ENCODE measurements around the gene RFC2.
A peak's percentile ranks its signal among the peaks of the same experiment; 100 is the strongest.

The RFC2 gene

DNA sequence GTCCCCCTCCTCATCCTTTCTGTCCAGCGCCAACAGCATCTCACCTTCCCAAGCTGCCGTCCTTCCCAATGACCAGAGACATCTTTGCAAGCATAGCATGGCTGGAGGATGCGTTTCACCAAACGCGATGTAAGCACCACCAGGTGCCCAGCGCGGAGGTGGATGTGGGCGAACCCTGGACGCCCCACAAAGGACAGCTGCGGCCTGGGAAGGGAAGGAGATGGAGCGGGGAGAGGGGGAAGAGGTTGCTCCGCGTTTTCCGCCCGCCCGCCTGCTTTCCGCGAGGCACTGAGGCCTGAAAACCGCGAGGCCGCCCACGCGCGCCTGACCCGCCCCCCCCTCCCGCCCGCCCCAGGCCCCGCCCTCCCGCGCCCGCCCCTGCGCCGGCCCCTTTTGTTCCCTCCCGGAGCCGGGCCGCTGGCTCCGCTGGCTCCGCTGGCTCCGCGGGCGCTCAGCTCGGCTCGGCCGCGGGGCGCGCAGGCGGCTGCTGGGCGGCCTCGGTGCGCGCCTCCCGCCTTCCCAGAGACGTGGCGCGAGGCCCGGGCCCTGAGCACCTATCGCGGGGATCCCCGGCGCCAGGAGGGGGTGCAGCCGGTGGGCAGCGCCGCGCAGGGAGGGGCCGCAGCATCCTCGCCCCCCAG, 34.9 kb upstream of the RFC2 start, which contains the start of gene CLIP2:
Gene CLIP2, plus strand, starts transcription at position 390 of the 641 bp plus-strand sequence. CDS start 28,140 bp downstream, outside the sequence.
- H3K36me3 Mint-ChIP-seq = peaks cover 0 to 4% of the 10 kb centered on the region in 2 donors
- ATAC-seq (replicated peaks) = peak; percentile 64 to 67
- no peaks in the 10 kb centered on the region for H3K27me3 Mint-ChIP-seq
- peaks cover 48 to 73% of the 10 kb centered on the region in 2 donors for H3K4me1 Mint-ChIP-seq
- H3K4me3 Mint-ChIP-seq = peak within 1 kb of the TSS; percentile 85 to 89
- DNase-seq = peak; percentile 63
- peak within 1 kb of the TSS; percentile 67 for H3K27ac Mint-ChIP-seq
- no peaks in the 10 kb centered on the region for H3K9me3 Mint-ChIP-seq

DNA sequence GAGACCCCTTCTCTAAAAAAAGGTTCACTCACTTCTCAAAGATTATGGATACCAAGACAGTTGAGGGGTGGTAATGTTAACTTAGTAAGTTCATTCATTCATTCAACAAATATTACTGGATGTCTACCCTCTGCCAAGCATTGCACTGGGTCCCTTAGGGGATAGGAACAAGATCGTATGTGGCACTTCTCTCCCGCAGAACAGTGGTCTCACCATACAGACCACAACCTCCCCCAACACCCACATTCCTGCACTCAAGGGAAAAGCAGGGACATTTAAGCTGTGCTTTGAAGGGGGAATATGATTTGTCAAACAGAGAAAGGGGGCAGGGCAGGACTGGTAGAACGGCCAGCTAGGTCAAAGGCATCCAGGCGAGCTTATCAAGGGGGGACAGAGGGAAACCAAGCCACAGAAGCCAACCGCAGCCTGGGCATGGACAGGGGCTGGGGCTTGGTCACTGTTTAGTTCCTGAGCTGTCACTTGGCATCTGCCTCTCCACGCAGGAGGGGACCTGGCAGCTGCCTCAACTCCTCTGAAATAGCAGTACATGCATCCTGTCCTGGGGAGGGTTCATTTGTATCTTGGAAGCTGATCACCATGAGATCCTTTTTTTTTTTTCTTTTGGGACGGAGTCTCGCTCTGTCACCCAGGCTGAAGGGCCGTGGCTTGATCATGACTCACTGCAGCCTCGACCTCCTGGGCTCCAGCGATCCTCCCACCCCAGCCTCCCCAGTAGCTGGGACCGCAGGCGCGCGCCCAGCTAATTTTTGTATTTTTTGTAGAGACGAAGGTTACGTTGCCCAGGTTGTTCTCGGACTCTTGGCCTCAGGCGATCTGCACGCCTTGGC, 34.1 kb upstream of the RFC2 start:
- no peak for ATAC-seq (replicated peaks)

DNA sequence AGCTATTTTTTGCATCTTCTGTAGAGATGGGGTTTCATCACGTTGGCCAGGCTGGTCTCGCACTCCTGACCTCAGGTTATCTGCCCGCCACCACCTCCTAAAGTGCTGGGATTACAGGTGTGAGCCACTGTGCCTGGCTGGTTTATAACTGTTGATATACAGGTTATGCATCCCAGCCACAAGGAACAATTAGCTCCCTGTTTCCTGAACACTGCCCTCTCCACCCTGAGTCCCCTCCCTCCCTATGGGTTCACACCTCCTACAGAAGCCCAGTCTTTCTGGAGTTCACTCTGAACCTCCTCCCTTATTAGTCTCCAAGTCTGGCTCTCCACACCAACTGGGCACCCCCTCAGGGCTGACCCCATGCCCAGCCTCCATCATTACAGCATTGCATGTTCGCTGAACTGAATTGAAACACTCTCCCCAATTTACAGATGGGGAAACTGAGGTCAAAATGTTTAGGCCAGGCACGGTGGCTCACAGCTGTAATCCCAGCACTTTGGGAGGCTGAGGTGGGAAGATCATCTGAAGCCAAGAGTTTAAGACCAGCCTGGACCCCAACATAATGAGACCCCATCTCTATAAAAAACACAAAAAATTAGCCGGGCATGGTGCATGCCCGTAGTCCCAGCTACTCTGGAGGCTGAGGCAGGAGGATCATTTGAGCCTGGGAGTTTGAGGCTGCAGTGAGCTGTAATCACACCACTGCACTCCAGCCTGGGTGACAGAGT, 33.3 kb upstream of the RFC2 start:
- H3K36me3 Mint-ChIP-seq = peaks cover 0 to 8% of the 10 kb centered on the region in 2 donors
- peaks cover 47 to 72% of the 10 kb centered on the region in 2 donors for H3K4me1 Mint-ChIP-seq
- H3K9me3 Mint-ChIP-seq = no peaks in the 10 kb centered on the region
- H3K4me3 Mint-ChIP-seq = no peak overlapping the region
- peak overlapping the region; percentile 60 for H3K27ac Mint-ChIP-seq
- no peak for ATAC-seq (replicated peaks)
- no peak for DNase-seq
- H3K27me3 Mint-ChIP-seq = no peaks in the 10 kb centered on the region

More for the DNA sequence above, 34.1 kb upstream of the RFC2 start:
- H3K27ac Mint-ChIP-seq = peak overlapping the region; percentile 57
- H3K9me3 Mint-ChIP-seq = no peaks in the 10 kb centered on the region
- peaks cover 50 to 76% of the 10 kb centered on the region in 2 donors for H3K4me1 Mint-ChIP-seq
- peak overlapping the region; percentile 85 to 89 for H3K4me3 Mint-ChIP-seq
- peaks cover 0 to 5% of the 10 kb centered on the region in 2 donors for H3K36me3 Mint-ChIP-seq
- peak; percentile 20 for DNase-seq
- no peaks in the 10 kb centered on the region for H3K27me3 Mint-ChIP-seq

DNA sequence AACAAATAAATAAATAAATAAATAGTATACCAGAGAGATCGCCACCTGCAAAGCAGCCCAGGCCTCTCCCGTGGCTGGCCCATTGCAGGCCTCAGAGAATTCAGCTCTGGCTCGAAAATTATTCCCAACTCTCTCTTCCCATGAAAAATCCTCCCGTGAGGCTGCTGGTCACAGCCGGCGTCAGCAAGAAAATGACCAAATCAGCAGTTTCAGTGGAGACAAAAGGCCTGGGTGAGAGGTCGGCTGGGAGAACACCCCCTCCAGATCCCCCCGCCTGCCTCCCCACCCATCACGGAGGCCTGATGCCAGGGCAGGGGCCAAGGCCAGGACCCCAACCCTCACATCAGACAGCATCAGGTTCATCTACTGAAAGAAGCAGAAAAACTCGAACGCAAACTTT, 31.9 kb upstream of the RFC2 start:
- DNase-seq (no peak), ATAC-seq (replicated peaks) (no peak)
- Mint-ChIP-seq H3K9me3 (no peaks in the 10 kb centered on the region), H3K27ac (no peak overlapping the region), H3K4me3 (no peak overlapping the region), H3K4me1 (peaks cover 43 to 66% of the 10 kb centered on the region in 2 donors), H3K27me3 (no peaks in the 10 kb centered on the region), H3K36me3 (peaks cover 0 to 9% of the 10 kb centered on the region in 2 donors)

DNA sequence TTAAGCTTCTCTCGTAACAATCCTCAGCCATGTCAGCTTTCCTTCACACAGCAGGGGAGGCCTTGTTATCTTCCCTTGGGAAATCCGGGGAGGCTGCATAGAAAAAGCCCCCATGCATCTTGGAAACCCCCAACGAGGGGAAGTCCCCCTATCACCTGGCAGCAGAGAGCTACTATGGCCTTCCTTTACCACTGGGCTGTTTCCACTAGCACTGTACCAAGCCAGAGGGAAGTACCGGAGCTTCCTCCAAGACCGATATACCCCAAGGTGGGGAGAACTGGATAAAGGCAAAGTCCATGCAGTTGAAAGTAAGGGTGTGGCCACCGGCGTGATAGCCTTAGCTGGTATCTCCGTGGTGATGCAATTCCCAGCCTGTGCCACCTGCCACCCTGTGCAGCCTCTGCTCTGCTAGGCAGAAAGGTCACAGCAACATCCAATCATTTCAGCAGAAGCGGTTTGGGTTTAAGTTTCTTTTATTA, 30.6 kb upstream of the RFC2 start:
- Mint-ChIP-seq H3K27ac (peak overlapping the region; percentile 90), H3K9me3 (no peaks in the 10 kb centered on the region), H3K4me1 (peaks cover 42 to 71% of the 10 kb centered on the region in 2 donors), H3K4me3 (peak overlapping the region; percentile 52 to 73), H3K36me3 (peaks cover 0 to 6% of the 10 kb centered on the region in 2 donors), H3K27me3 (no peaks in the 10 kb centered on the region)
- ATAC-seq (replicated peaks) = peak; percentile 72 to 76
- peak; percentile 80 for DNase-seq

DNA sequence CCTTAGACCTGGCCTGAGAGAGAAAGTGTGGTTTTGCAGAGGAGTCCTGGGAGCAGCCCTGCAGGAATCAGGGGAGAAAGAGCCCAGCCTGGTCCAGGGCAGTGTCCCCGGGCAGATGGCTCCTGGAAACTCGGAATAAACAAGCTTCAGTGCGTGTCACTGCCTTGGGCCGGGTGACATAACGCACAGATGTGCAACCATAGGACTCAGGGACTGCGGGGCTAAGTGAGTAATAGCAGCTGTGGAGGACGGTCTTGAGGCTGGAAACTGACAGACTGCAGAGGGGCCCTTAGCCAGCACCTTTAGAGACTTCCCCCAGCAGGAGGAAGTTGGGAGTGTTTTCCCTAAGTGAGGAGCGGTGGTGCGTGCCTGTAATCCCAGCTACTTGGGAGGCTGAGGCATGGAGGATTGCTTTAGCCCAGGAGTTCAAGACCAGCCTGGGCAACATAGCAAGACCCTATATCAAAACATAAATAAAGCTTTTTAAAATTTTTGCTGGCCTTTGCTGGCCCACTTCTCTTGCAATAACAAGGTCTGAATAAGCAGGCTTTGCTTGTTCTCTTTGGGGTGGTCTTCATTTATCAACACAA, 29.8 kb upstream of the RFC2 start:
- no peak for ATAC-seq (replicated peaks)
- H3K4me3 Mint-ChIP-seq = no peak overlapping the region

DNA sequence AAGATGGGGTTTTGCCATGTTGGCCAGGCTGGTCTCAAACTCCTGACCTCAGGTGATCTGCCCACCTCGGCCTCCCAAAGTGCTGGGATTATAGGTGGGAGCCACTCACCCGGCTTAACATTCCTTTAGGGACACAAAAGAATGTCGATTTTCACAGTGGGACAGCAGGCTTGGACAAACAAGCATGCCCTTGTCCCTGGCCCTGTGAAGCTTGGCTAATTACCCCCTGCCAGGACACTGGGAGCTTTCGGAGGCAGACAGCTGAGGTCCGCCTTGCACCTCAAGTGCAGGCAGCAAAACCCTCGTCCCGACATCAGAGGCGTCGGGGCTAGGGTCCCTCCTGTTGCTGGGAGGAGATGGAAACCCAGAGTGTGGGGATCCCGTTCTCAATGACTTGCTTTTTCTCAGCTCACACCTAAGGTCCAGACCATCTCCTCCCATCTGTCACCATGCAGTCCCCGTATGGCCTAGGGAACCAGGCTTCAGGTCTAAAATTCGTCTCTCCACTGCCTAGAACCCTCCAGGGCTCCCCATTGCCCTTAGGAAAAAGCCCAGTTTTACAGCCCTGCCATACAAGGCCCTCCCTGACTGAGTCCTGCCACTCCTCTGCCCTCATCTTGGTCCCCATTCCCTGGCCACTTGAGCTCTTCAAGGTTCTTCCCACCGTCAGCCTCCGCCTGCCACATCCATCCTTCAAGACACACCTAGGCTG, 28.7 kb upstream of the RFC2 start:
- Mint-ChIP-seq H3K4me3 (no peak overlapping the region), H3K9me3 (no peaks in the 10 kb centered on the region), H3K4me1 (peaks cover 36 to 65% of the 10 kb centered on the region in 2 donors), H3K27ac (peak overlapping the region; percentile 52), H3K27me3 (no peaks in the 10 kb centered on the region), H3K36me3 (peaks cover 0 to 6% of the 10 kb centered on the region in 2 donors)
- DNase-seq (no peak), ATAC-seq (replicated peaks) (no peak)

More for the DNA sequence above, 29.8 kb upstream of the RFC2 start:
- Mint-ChIP-seq H3K27ac (no peak overlapping the region), H3K27me3 (no peaks in the 10 kb centered on the region), H3K4me1 (peaks cover 47 to 76% of the 10 kb centered on the region in 2 donors), H3K9me3 (no peaks in the 10 kb centered on the region), H3K36me3 (peaks cover 0 to 6% of the 10 kb centered on the region in 2 donors)
- no peak for DNase-seq

DNA sequence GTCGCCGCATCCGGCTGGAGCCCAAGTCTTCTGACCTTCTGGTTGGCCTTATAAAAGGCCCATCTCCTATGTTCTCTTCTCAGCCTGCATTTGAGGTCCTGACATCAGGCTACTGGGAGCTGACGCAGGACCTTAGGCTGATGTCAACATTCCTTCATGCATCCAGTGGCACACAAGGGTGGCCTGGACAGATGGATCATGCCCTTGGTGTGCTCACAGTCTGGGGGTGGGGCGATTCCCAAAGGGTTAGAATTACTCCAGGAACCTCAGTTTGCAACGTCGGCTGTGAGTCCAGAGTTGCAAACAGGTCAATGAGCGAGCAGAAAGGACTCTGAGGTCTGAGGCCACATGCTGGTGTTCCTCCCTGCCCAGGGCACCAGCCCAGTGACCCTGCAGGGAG, 26.8 kb upstream of the RFC2 start:
- no peak for ATAC-seq (replicated peaks)
- Mint-ChIP-seq H3K9me3 (no peaks in the 10 kb centered on the region), H3K4me1 (peaks cover 33 to 47% of the 10 kb centered on the region in 2 donors), H3K4me3 (no peak overlapping the region), H3K36me3 (peaks cover 0 to 6% of the 10 kb centered on the region in 2 donors), H3K27ac (peak overlapping the region; percentile 51), H3K27me3 (no peaks in the 10 kb centered on the region)
- no peak for DNase-seq

DNA sequence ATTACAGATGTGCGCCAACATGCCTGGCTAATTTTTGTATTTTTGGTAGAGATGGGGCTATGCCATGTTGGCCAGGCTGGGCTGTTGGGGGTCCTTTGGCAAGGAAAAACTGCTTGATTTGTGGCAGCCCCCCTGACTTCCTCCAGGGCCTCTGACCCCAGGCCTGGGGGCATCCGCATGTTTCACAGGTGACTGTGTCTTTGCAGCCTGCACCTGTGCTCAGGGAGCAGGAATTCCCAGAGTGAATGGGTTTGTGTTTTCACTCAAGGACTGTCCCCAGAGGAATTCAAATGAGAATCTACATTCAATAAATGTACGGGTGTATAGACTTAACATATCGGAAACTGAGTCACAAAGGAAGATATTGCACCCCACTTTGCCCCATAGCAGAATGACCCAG, 23.4 kb upstream of the RFC2 start:
- Mint-ChIP-seq H3K27me3 (no peaks in the 10 kb centered on the region), H3K9me3 (no peaks in the 10 kb centered on the region), H3K27ac (no peak overlapping the region), H3K4me1 (peaks cover 27 to 44% of the 10 kb centered on the region in 2 donors), H3K4me3 (no peak overlapping the region), H3K36me3 (peaks cover 0 to 3% of the 10 kb centered on the region in 2 donors)
- ATAC-seq (replicated peaks) (no peak), DNase-seq (no peak)

DNA sequence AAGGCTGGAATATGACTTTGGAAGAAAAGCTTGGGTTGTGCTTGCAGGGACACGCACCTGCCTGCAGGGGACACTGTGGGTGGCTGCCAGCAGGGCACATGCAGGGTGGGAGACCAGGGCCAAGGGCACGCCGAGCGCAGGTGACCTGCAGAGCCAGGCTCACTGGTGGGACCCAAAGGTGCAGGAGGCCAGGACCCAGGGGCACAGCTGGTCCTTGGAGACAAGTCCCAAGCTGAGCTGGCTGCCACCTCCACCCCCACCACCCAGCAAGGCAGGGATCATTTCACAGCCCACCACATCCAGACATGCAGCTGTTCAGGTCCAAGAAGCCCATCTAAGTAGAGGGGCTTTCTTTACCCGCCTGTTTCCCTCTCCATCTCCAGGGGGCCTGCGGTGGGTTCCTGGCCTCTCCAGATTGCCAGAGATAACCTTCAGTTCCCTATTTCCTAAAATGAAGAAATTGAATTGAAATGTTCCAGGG, 21.2 kb upstream of the RFC2 start:
- no peak overlapping the region for H3K4me3 Mint-ChIP-seq
- no peaks in the 10 kb centered on the region for H3K27me3 Mint-ChIP-seq
- no peak for ATAC-seq (replicated peaks)
- H3K4me1 Mint-ChIP-seq = peaks cover 34 to 53% of the 10 kb centered on the region in 2 donors
- no peaks in the 10 kb centered on the region for H3K9me3 Mint-ChIP-seq
- no peak overlapping the region for H3K27ac Mint-ChIP-seq
- no peaks in the 10 kb centered on the region for H3K36me3 Mint-ChIP-seq
- no peak for DNase-seq

DNA sequence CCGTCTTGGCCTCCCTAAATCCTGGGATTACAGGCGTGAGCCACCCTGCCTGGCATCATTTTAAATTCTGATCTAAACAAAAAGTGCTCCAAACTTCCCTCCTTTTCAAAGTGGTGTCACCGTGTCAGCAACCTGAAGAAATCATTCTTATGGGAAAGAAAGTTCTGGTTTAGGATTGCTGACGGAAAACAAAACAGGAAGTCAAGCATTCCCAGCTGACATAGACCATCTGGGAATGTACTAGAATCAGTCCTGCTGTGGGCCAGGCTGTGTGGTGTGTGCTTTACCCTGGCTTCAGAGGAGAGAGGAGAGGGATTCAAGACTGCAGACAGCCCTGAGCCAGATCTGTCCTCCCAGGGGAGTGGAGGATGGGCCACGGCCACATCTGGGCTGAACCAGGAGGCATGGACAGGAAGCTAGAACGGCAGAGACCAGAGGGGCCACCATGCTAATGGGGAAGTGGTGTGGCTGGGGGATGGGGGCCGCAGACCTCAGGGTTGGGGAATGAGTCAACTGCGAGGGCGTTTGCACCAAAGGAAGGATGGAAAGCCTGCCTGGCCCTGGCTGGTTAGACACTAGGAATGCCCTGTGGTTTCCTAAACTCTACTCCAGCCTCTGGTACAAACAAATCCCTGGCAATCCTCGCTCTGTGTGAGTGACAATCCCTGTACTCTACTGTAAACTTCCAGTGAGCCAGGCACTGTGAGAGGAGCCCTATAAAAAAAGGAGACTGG, 18.3 kb upstream of the RFC2 start:
- H3K36me3 Mint-ChIP-seq = no peaks in the 10 kb centered on the region
- peak overlapping the region; percentile 87 for H3K27ac Mint-ChIP-seq
- peaks cover 25 to 40% of the 10 kb centered on the region in 2 donors for H3K4me1 Mint-ChIP-seq
- peak; percentile 94 for ATAC-seq (replicated peaks)
- H3K9me3 Mint-ChIP-seq = no peaks in the 10 kb centered on the region
- DNase-seq = peak; percentile 91
- H3K4me3 Mint-ChIP-seq = peak overlapping the region; percentile 69 to 71
- H3K27me3 Mint-ChIP-seq = no peaks in the 10 kb centered on the region

DNA sequence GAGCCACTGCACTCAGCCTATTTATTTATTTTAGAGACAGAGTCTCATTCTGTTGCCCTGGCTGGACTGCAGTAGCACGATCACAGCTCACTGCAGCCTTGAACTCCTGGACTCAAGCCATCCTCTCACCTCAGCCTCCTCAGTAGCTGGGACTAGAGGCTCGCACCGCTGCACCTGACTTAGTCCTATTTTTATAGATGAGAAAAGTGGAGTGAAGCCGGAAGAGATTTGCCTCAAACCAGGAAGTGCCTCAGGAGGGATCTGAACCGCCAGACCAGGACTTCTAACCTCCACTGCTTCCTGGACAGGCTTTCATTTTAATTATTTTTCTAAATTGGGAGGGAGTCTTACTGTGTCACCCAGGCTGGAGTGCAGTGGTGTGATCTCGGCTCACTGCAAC, 17.5 kb upstream of the RFC2 start:
- Mint-ChIP-seq H3K27ac (peak overlapping the region; percentile 51), H3K4me3 (peak overlapping the region; percentile 69 to 71), H3K9me3 (no peaks in the 10 kb centered on the region), H3K4me1 (peaks cover 24 to 43% of the 10 kb centered on the region in 2 donors), H3K27me3 (no peaks in the 10 kb centered on the region), H3K36me3 (no peaks in the 10 kb centered on the region)
- DNase-seq (no peak), ATAC-seq (replicated peaks) (no peak)
